Mesodermal cell (in vitro differentiated cells): Measurements from ENCODE around the gene MYH7B.

Source experiments
- H3K27ac ChIP-seq: 2 replicates; pipeline ENCODE4 v1.7.0; 2013; ENCODE audit warnings: mild to moderate bottlenecking, low read depth, low read length, moderate library complexity; ENCODE audit not compliant: severe bottlenecking
- H3K36me3 ChIP-seq: 2 replicates; pipeline ENCODE4 v1.7.1; 2013; ENCODE audit warnings: mild to moderate bottlenecking, low read length, moderate library complexity; ENCODE audit not compliant: control insufficient read depth, insufficient read depth
- H3K4me1 ChIP-seq: one replicate; pipeline ENCODE4 v1.7.1; 2013; ENCODE audit warnings: mild to moderate bottlenecking, low read length; ENCODE audit not compliant: insufficient read depth, control insufficient read depth, poor library complexity, severe bottlenecking
- H3K4me3 ChIP-seq: 2 replicates; pipeline ENCODE4 v1.7.0; 2013; ENCODE audit warnings: low read length, control low read depth, mild to moderate bottlenecking; ENCODE audit not compliant: insufficient read depth, poor library complexity, severe bottlenecking; ENCODE audit errors: extremely low read depth
- H3K9me3 ChIP-seq: 2 replicates; pipeline ENCODE4 v1.7.1; 2013; ENCODE audit warnings: mild to moderate bottlenecking, low read length, moderate library complexity; ENCODE audit not compliant: control insufficient read depth
- WGBS, 2 experiments: methylation state at CpG; one replicate each; pipeline ENCODE4 v1.1.5; 2013; ENCODE audit warnings: missing lambda C conversion rate in 2 of 2; ENCODE audit not compliant: insufficient coverage in 2 of 2; 5-methylcytosine and 5-hydroxymethylcytosine counted together

The MYH7B gene

GRCh38 chr20:34945315-34946077 lies 10.2 kb upstream of the MYH7B start:
- 92 to 100% methylated on average over 3 to 4 of the region's 7 CpGs for WGBS, 2 experiments
- H3K4me3 ChIP-seq, result no peak overlapping the region
- H3K4me1 ChIP-seq, result peaks cover 16% of the 10 kb centered on the region
- H3K27ac ChIP-seq, result no peak overlapping the region
- no peaks in the 10 kb centered on the region for H3K9me3 ChIP-seq
- peaks cover 52% of the 10 kb centered on the region for H3K36me3 ChIP-seq

- WGBS, 2 experiments, result 100% methylated on average over 2 of the region's 3 CpGs; no CpG with 5 or more reads in 1 of the 2 experiments
- Histone ChIP-seq H3K9me3 (no peaks in the 10 kb centered on the region), H3K36me3 (peaks cover 51% of the 10 kb centered on the region)
Observed at GRCh38 chr20:34946661-34947060, 9.0 kb upstream of the MYH7B start.

GRCh38 chr20:34947336-34947735 lies 8.3 kb upstream of the MYH7B start:
- Histone ChIP-seq H3K27ac (no peak overlapping the region), H3K4me3 (no peak overlapping the region), H3K9me3 (no peaks in the 10 kb centered on the region), H3K4me1 (peaks cover 6% of the 10 kb centered on the region), H3K36me3 (peaks cover 46% of the 10 kb centered on the region)

More at GRCh38 chr20:34946661-34947060, 9.0 kb upstream of the MYH7B start:
- H3K4me1 ChIP-seq, result peaks cover 10% of the 10 kb centered on the region
- H3K27ac ChIP-seq, result no peak overlapping the region
- H3K4me3 ChIP-seq, result no peak overlapping the region

DNA sequence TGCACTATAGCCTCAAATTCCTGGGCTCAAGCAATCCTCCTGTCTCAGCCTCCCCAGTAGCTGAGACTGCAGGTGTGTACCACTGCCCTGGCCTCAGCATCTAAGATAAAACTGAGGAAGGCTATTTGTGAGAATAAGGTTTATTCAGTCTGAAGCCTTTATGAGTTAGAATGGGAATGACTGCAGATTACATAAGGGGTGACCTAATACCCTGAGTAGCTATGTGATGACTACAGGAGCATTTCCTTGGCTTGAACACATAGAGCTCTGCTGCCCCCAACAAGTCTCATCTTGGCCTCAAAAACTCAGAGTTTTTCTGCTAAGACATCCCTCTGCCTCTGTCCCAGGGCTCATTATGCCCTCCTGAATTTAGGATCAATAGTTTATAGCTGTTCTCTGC lies 7.6 kb upstream of the MYH7B start:
- Histone ChIP-seq H3K27ac (no peak overlapping the region), H3K36me3 (peaks cover 45% of the 10 kb centered on the region), H3K4me1 (peaks cover 6% of the 10 kb centered on the region), H3K9me3 (no peaks in the 10 kb centered on the region), H3K4me3 (no peak overlapping the region)

- Histone ChIP-seq H3K4me3 (no peak overlapping the region), H3K36me3 (peaks cover 39% of the 10 kb centered on the region), H3K9me3 (no peaks in the 10 kb centered on the region), H3K4me1 (peaks cover 6% of the 10 kb centered on the region), H3K27ac (no peak overlapping the region)
- 88 to 92% methylated on average over 2 to 4 of the region's 6 CpGs for WGBS, 2 experiments
Observed at GRCh38 chr20:34949120-34949519, 6.5 kb upstream of the MYH7B start.

DNA sequence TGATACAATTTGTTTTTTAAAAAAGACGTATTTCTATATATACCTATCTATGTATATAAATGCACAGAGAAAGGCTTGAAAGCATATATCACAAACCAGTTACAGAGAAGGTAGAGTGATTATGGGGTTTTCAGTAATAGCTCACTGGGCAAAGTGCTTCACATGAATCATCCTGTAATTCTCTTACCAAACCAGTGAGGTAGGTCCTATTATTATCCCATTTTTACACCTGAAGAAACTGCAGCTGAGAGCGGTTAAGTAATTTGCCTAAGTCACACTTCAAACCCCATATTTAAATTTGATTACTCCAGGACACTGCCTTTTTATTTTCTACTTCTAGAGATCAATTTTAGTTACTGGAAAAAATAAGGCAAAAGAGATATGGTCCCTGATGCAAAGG lies 4.4 kb upstream of the MYH7B start:
- Histone ChIP-seq H3K27ac (no peak overlapping the region), H3K36me3 (peaks cover 24% of the 10 kb centered on the region), H3K4me3 (no peak overlapping the region), H3K9me3 (no peaks in the 10 kb centered on the region), H3K4me1 (peaks cover 9% of the 10 kb centered on the region)
- 100% methylated on average over 1 of the region's 2 CpGs; no CpG with 5 or more reads in 1 of the 2 experiments for WGBS, 2 experiments

GRCh38 chr20:34951652-34952051 lies 4.0 kb upstream of the MYH7B start:
- Histone ChIP-seq H3K27ac (no peak overlapping the region), H3K36me3 (peaks cover 20% of the 10 kb centered on the region), H3K4me3 (no peak overlapping the region), H3K4me1 (peaks cover 9% of the 10 kb centered on the region), H3K9me3 (no peaks in the 10 kb centered on the region)
- WGBS, 2 experiments, result 88 to 100% methylated on average over 2 to 8 of the region's 8 CpGs

DNA sequence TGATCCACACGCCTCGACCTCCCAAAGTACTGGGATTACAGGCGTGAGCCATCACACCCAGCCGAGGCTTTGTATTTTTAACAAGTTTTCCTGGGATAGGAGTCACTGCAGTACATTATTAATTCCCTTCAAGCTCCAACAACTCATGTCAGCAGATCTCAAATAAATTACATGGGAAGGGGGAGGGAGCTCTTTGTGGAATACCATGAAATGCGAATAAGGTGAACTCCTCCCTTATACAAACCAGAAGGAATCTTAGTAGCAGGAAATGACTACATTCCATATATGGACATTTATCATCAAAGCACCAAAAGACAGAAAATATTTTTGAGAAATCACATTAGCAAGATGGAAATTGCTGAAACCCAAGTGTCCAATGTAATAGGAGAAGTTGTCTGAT lies 3.0 kb upstream of the MYH7B start:
- Histone ChIP-seq H3K4me3 (no peak overlapping the region), H3K9me3 (no peaks in the 10 kb centered on the region), H3K4me1 (peaks cover 9% of the 10 kb centered on the region), H3K27ac (no peak overlapping the region), H3K36me3 (peaks cover 14% of the 10 kb centered on the region)
- WGBS, 2 experiments, result 87 to 100% methylated on average over 3 to 4 of the region's 5 CpGs

- no peak overlapping the region for H3K27ac ChIP-seq
- WGBS, 2 experiments, result 100% methylated on average over 3 of the region's 7 CpGs; no CpG with 5 or more reads in 1 of the 2 experiments
- H3K9me3 ChIP-seq, result no peaks in the 10 kb centered on the region
- peaks cover 14% of the 10 kb centered on the region for H3K36me3 ChIP-seq
- no peak overlapping the region for H3K4me3 ChIP-seq
- peaks cover 3% of the 10 kb centered on the region for H3K4me1 ChIP-seq
Observed at GRCh38 chr20:34953960-34954359, 1.7 kb upstream of the MYH7B start.

GRCh38 chr20:34954904-34955230 lies 801 bp upstream of the MYH7B start:
- peaks cover 12% of the 10 kb centered on the region for H3K36me3 ChIP-seq
- no peaks in the 10 kb centered on the region for H3K9me3 ChIP-seq
- 23 to 32% methylated on average over 9 to 10 of the region's 13 CpGs for WGBS, 2 experiments
- H3K4me3 ChIP-seq, result peak overlapping the region; percentile 55
- peak overlapping the region; percentile 87 for H3K27ac ChIP-seq
- H3K4me1 ChIP-seq, result peaks cover 3% of the 10 kb centered on the region

DNA sequence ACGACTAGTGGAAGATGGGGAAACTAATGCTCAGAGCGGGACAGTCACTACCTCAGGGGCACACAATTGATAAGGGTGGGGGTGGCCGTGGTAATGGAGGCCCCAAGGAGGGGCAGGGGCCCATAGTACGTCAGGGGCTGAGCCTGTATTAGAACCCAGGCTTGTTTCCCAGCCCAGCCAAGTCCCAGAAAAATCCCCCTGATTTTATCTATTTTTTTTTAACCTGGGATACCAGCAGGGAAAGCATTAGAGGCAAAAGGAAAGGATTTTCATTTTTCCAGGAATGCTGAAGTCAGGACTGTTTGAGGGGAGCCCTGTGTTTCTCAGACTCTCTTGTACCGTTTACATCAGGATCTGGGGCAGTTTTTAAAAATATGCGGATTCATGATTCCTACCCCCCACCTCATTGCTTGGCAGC lies 382 bp downstream of the MYH7B start:
- H3K9me3 ChIP-seq, result no peaks in the 10 kb centered on the region
- peak overlapping the region; percentile 55 for H3K4me3 ChIP-seq
- peaks cover 3% of the 10 kb centered on the region for H3K4me1 ChIP-seq
- H3K36me3 ChIP-seq, result peaks cover 7% of the 10 kb centered on the region
- peak overlapping the region; percentile 87 for H3K27ac ChIP-seq
- WGBS, 2 experiments, result 0 to 26% methylated on average over 3 of the region's 6 CpGs
